Lower lobe of right lung (tissue), 2 donors: Measurements from ENCODE around the gene SLCO1B3. TPM values are rescaled to one million over a fixed set of nuclear protein-coding genes. Genes with fewer than 3 reads are reported as not detected.

Experiments
- ATAC-seq, 2 donors: fragments of 200-7000 bp; cut with Tn5 transposase; one replicate each; pipeline ENCODE4 v1.9.1; 2020 to 2022; ENCODE audit warnings: mild to moderate bottlenecking in 2 of 2, moderate library complexity in 2 of 2
- DNase-seq: peaks from one replicate; pipeline ENCODE4 v3.0.0-alpha.2; 2020
- H3K27ac ChIP-seq: fragments of 200-600 bp; one replicate; pipeline ENCODE4 v1.8.0; 2022
- H3K27me3 ChIP-seq: fragments of 200-600 bp; one replicate; pipeline ENCODE4 v1.8.0; 2022; ENCODE audit warnings: low read depth
- H3K36me3 ChIP-seq: fragments of 200-600 bp; one replicate; pipeline ENCODE4 v1.8.0; 2022; ENCODE audit warnings: mild to moderate bottlenecking
- H3K4me1 ChIP-seq: fragments of 200-600 bp; one replicate; pipeline ENCODE4 v1.8.0; 2022
- H3K4me3 ChIP-seq: fragments of 200-600 bp; one replicate; pipeline ENCODE4 v1.8.0; 2022; ENCODE audit warnings: mild to moderate bottlenecking
- H3K9me3 ChIP-seq: fragments of 200-600 bp; one replicate; pipeline ENCODE4 v1.8.0; 2022
- CTCF ChIP-seq: fragments of 200-600 bp; IDR thresholded peaks from one replicate; pipeline ENCODE4 v1.8.0; 2022; ENCODE audit warnings: antibody characterized with exemption, mild to moderate bottlenecking
- intact Hi-C: fragments of 100-400 bp; cut with DNase I; formaldehyde crosslinking; loops from one replicate; pipeline ENCODE4 v1.11.0; 2022
- total RNA-seq: library from RNA; stranded (reverse); fragmentation: NEBNext Ultra II Directional; extraction: Animal tissue kit (Norgen Biotek cat#: 25700); gene quantifications from one replicate; pipeline ENCODE4 v1.2.1, GENCODE V29; 2021
- donor health status: DM: no; HTN: yes; CAD: no; lungs with severe emphysema.

The SLCO1B3 gene
- total RNA-seq, 1 donor from 2014 or later: not detected

GRCh38 chr12:20832911-20833310 is 22.4 kb downstream of the SLCO1B3 start:
- intact Hi-C loops: no loop called here
- no peak for DNase-seq
- Histone ChIP-seq H3K36me3 (no peaks in the 10 kb centered on the region), H3K4me3 (no peak overlapping the region), H3K27me3 (no peaks in the 10 kb centered on the region), H3K27ac (no peak overlapping the region), H3K9me3 (no peaks in the 10 kb centered on the region), H3K4me1 (no peaks in the 10 kb centered on the region)
- TF ChIP-seq CTCF: no peak
- no peak for ATAC-seq

GRCh38 chr12:20852649-20853048 is 42.1 kb downstream of the SLCO1B3 start:
- Histone ChIP-seq H3K27ac (no peak overlapping the region), H3K4me1 (no peaks in the 10 kb centered on the region), H3K4me3 (no peak overlapping the region), H3K27me3 (no peaks in the 10 kb centered on the region), H3K36me3 (no peaks in the 10 kb centered on the region), H3K9me3 (peaks cover 4% of the 10 kb centered on the region)
- intact Hi-C loops: no loop called here
- DNase-seq: no peak
- ATAC-seq: no peak
- no peak for TF ChIP-seq CTCF

GRCh38 chr12:20863056-20863455 is 52.6 kb downstream of the SLCO1B3 start:
- intact Hi-C loops: no loop called here
- DNase-seq (no peak), ATAC-seq (no peak)
- H3K4me1 ChIP-seq: no peaks in the 10 kb centered on the region
- no peak overlapping the region for H3K27ac ChIP-seq
- H3K27me3 ChIP-seq: no peaks in the 10 kb centered on the region
- H3K4me3 ChIP-seq: no peak overlapping the region
- H3K9me3 ChIP-seq: no peaks in the 10 kb centered on the region
- H3K36me3 ChIP-seq: no peaks in the 10 kb centered on the region
- TF ChIP-seq CTCF: no peak

GRCh38 chr12:20865873-20866272 is 55.4 kb downstream of the SLCO1B3 start:
- ATAC-seq (peak; percentile 37 to 41), DNase-seq (no peak)
- H3K27me3 ChIP-seq: no peaks in the 10 kb centered on the region
- H3K4me3 ChIP-seq: no peak overlapping the region
- intact Hi-C loops: no loop called here
- H3K36me3 ChIP-seq: no peaks in the 10 kb centered on the region
- no peak for TF ChIP-seq CTCF
- no peaks in the 10 kb centered on the region for H3K4me1 ChIP-seq
- H3K9me3 ChIP-seq: no peaks in the 10 kb centered on the region
- no peak overlapping the region for H3K27ac ChIP-seq

GRCh38 chr12:20868277-20868676 is 57.8 kb downstream of the SLCO1B3 start:
- Histone ChIP-seq H3K4me3 (no peak overlapping the region), H3K27ac (no peak overlapping the region), H3K4me1 (no peaks in the 10 kb centered on the region), H3K36me3 (no peaks in the 10 kb centered on the region), H3K27me3 (no peaks in the 10 kb centered on the region), H3K9me3 (no peaks in the 10 kb centered on the region)
- intact Hi-C loops: no loop called here
- DNase-seq (no peak), ATAC-seq (no peak)
- no peak for TF ChIP-seq CTCF

GRCh38 chr12:20883288-20883687 is 72.8 kb downstream of the SLCO1B3 start:
- no peaks in the 10 kb centered on the region for H3K9me3 ChIP-seq
- no peak overlapping the region for H3K27ac ChIP-seq
- no peaks in the 10 kb centered on the region for H3K4me1 ChIP-seq
- ATAC-seq (no peak), DNase-seq (no peak)
- intact Hi-C loops: no loop called here
- H3K27me3 ChIP-seq: no peaks in the 10 kb centered on the region
- no peak overlapping the region for H3K4me3 ChIP-seq
- H3K36me3 ChIP-seq: no peaks in the 10 kb centered on the region
- no peak for TF ChIP-seq CTCF
